Effector memory CD4-positive, alpha-beta T cell (primary cell): Measurements from ENCODE around the gene GNAQ.

Experiments
- DNase-seq, 3 donors: peaks; one replicate each; pipeline ENCODE4 v3.0.0-alpha.2; 2020
- H3K27ac ChIP-seq: 2 replicates; pipeline ENCODE4 v1.7.0; 2013; ENCODE audit warnings: mild to moderate bottlenecking, low read length, moderate library complexity; ENCODE audit not compliant: insufficient read depth, poor library complexity, severe bottlenecking
- H3K27me3 ChIP-seq: replicated peaks from 2 replicates; pipeline ENCODE4 v1.7.0; 2013; ENCODE audit warnings: mild to moderate bottlenecking, low read length; ENCODE audit not compliant: insufficient read depth, control insufficient read depth, poor library complexity, severe bottlenecking
- H3K36me3 ChIP-seq: 2 replicates; pipeline ENCODE4 v1.7.0; 2013; ENCODE audit warnings: mild to moderate bottlenecking, low read length, moderate library complexity; ENCODE audit not compliant: control insufficient read depth, insufficient read depth
- H3K4me1 ChIP-seq: 2 replicates; pipeline ENCODE4 v1.7.0; 2013; ENCODE audit warnings: low read length, mild to moderate bottlenecking; ENCODE audit not compliant: control insufficient read depth, insufficient read depth, poor library complexity, severe bottlenecking
- H3K4me3 ChIP-seq: 2 replicates; pipeline ENCODE4 v1.7.0; 2013; ENCODE audit warnings: low read length, low read depth, mild to moderate bottlenecking; ENCODE audit not compliant: insufficient read depth, poor library complexity, severe bottlenecking
- H3K9me3 ChIP-seq: 2 replicates; pipeline ENCODE4 v1.7.0; 2013; ENCODE audit warnings: mild to moderate bottlenecking, low read length, moderate library complexity; ENCODE audit not compliant: control insufficient read depth

GNAQ gene

DNA sequence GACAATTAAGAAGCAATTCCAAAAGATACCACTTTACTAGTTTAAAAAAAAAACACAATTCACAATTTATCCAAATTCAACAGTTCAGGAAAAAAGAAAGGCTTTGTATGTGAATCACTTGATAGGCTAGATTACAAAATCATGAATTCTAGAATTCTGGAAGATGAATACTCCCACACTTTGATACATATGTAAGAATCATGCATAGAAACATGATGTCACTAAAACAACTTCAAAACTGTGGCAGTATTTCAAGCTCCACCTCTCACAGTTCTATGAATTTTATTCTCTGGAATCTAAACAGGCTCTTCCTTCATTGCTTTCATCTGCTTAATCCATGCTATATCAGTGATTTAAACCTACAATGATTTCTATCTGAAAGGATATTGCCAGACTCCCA is 51.0 kb downstream of the GNAQ start:
- H3K4me1 ChIP-seq, result peaks cover 39% of the 10 kb centered on the region
- no peak overlapping the region for H3K4me3 ChIP-seq
- DNase-seq, result no peak
- no peaks in the 10 kb centered on the region for H3K9me3 ChIP-seq
- H3K27me3 ChIP-seq, result no peaks in the 10 kb centered on the region
- H3K27ac ChIP-seq, result no peak overlapping the region
- H3K36me3 ChIP-seq, result no peaks in the 10 kb centered on the region

DNA sequence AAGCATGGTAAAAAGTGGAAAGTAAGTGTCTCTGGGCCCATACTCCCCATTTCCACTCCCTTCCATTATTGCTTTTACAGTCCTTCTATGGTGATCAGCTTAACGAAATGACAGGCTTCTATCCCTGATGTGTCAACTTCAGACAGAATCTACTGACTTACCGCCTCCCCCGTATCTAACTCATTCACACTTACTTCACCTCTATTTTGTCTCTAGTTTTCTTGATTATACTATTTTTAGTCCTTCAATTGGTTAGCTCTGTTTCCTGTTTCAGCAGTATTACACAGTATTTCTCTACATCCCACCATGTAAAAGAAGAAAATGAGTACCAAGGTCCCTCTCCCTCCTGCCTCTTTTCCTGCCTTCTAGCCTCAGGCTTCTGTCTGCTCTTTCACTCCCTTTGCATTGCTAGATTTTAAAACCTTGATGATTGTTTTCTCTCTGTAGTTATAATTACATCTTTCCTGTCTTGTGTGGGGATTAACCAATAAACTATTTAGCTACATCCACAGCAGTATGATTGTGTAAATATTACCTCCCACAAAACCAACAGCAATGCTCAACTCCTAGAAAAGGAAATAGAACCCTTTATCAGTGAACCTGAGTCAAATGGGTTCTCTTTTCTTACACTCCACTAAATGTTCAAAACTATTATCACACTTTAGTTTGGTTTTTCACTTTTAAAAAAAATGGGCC is 53.4 kb downstream of the GNAQ start:
- H3K4me1 ChIP-seq, result peaks cover 35% of the 10 kb centered on the region
- no peak overlapping the region for H3K27ac ChIP-seq
- no peaks in the 10 kb centered on the region for H3K9me3 ChIP-seq
- DNase-seq, result no peak
- H3K4me3 ChIP-seq, result no peak overlapping the region
- H3K36me3 ChIP-seq, result no peaks in the 10 kb centered on the region
- no peaks in the 10 kb centered on the region for H3K27me3 ChIP-seq

DNA sequence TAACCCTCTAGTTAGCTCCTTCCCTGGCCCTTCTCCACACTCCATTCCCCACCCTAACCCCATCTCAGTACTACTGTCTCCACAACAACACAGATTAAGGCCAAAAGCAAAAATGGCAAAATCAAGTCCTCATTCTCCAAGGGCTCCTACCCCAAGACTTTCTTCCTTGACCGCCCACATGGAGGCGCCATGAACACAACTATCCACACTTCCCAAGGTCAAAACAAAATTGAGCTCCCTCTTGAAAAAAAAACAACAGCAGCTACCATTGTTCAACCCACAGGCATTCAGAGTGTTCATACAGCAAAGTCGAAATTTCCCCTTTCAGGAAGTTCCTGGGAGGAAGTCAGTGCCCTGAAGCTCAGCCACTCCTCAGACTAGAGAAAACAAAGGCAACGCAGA is 54.4 kb downstream of the GNAQ start:
- Histone ChIP-seq H3K9me3 (no peaks in the 10 kb centered on the region), H3K4me3 (no peak overlapping the region), H3K4me1 (peaks cover 26% of the 10 kb centered on the region), H3K27ac (no peak overlapping the region), H3K36me3 (no peaks in the 10 kb centered on the region), H3K27me3 (no peaks in the 10 kb centered on the region)
- DNase-seq, result peak in 2 of 3 donors; percentile 15 to 19

GRCh38 chr9:77975806-77976205 is 55.8 kb downstream of the GNAQ start:
- no peaks in the 10 kb centered on the region for H3K9me3 ChIP-seq
- H3K36me3 ChIP-seq, result no peaks in the 10 kb centered on the region
- H3K27me3 ChIP-seq, result no peaks in the 10 kb centered on the region
- H3K4me3 ChIP-seq, result no peak overlapping the region
- H3K4me1 ChIP-seq, result peaks cover 12% of the 10 kb centered on the region
- DNase-seq, result no peak
- no peak overlapping the region for H3K27ac ChIP-seq

DNA sequence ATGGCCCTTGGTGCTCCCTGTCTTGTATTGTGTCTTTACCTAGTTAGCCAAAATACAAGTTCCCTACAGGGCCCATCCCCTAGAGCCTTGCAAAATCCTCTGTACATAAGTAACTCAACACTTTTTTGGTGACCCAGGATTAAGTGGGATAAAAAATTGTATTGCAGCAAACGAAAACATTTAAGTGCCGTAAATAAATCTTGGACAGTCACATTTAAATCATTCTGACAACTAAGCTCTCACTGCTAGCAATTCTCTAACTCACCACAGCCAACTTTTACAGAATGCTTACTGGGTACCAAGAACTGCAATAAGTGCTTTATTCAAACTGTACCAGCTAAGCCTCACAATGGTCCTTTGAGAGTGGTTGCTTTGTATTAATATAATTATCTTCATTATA is 56.6 kb downstream of the GNAQ start:
- no peak for DNase-seq
- no peak overlapping the region for H3K4me3 ChIP-seq
- H3K9me3 ChIP-seq, result no peaks in the 10 kb centered on the region
- peaks cover 10% of the 10 kb centered on the region for H3K4me1 ChIP-seq
- no peaks in the 10 kb centered on the region for H3K36me3 ChIP-seq
- H3K27me3 ChIP-seq, result no peaks in the 10 kb centered on the region
- H3K27ac ChIP-seq, result no peak overlapping the region

DNA sequence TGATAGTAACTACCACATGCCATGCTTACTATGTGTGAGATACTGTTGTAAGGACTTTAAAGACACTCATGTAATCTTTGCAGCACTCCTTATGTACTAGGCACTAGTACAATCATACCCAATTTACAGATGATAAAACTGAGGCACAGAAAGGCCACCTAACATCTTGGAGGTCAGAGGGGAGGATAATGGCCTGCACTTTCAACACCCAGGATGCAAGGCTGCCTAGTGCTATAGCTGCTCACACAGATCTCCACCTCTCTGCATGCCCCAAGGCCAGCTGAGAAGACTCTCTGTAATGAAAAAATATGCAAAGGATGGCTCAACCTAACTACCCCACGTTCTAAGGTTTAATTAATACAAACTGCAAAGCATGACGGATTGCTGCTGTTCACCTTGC is 57.2 kb downstream of the GNAQ start:
- Histone ChIP-seq H3K4me1 (peaks cover 13% of the 10 kb centered on the region), H3K27ac (no peak overlapping the region)
- no peak for DNase-seq

DNA sequence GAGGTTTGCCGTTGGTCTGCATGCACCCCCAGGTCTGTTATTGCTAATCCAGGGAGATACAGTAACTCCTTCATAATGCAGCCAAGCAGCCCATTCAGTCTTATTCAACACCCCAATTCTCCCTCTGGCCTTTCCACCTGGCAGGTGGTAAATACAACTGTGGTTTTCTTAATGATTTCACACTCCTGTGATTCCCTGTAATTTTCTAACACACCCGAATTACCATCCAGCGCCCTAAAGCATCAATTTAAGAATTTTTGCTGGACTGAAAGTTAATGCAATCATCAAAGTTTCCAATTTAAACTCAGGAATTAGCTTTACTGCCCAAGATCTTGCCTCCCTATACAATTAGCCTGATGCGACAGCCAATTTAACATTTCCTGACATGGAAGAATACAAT is 62.5 kb downstream of the GNAQ start:
- no peak for DNase-seq
- Histone ChIP-seq H3K36me3 (no peaks in the 10 kb centered on the region), H3K27me3 (no peaks in the 10 kb centered on the region), H3K9me3 (no peaks in the 10 kb centered on the region), H3K4me3 (no peak overlapping the region), H3K27ac (no peak overlapping the region), H3K4me1 (peaks cover 3% of the 10 kb centered on the region)

More for the DNA sequence above, 57.2 kb downstream of the GNAQ start:
- H3K36me3 ChIP-seq, result no peaks in the 10 kb centered on the region
- H3K9me3 ChIP-seq, result no peaks in the 10 kb centered on the region
- no peaks in the 10 kb centered on the region for H3K27me3 ChIP-seq
- no peak overlapping the region for H3K4me3 ChIP-seq

GRCh38 chr9:77968506-77968905 is 63.1 kb downstream of the GNAQ start:
- H3K4me3 ChIP-seq, result no peak overlapping the region
- no peak overlapping the region for H3K27ac ChIP-seq
- H3K27me3 ChIP-seq, result no peaks in the 10 kb centered on the region
- H3K4me1 ChIP-seq, result peaks cover 3% of the 10 kb centered on the region
- no peak for DNase-seq
- H3K36me3 ChIP-seq, result no peaks in the 10 kb centered on the region
- H3K9me3 ChIP-seq, result no peaks in the 10 kb centered on the region

DNA sequence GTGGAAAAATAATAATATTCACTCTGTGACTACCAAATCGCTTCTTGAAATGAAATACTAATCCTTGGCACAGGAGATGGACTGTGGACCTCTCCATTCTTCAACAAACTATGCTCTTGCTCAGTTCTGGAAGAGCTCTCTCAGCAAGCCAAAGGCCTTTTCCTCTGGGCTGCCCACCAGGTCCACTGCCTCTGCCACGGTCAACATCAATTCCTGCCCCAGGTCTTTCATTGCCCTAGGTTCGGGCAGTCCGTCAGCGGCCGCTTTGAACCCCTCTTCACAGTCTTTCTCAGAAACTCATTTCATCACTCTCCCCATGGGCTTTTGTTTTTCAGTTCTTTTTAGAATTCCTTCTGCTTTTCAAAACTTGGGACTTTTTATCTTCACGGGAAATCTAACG is 64.9 kb downstream of the GNAQ start:
- Histone ChIP-seq H3K4me3 (no peak overlapping the region), H3K27me3 (no peaks in the 10 kb centered on the region), H3K4me1 (peaks cover 6% of the 10 kb centered on the region), H3K27ac (no peak overlapping the region), H3K9me3 (no peaks in the 10 kb centered on the region), H3K36me3 (no peaks in the 10 kb centered on the region)
- no peak for DNase-seq

GRCh38 chr9:77965445-77966123 is 66.0 kb downstream of the GNAQ start:
- Histone ChIP-seq H3K27me3 (no peaks in the 10 kb centered on the region), H3K9me3 (no peaks in the 10 kb centered on the region), H3K36me3 (no peaks in the 10 kb centered on the region), H3K4me3 (no peak overlapping the region), H3K4me1 (peaks cover 8% of the 10 kb centered on the region), H3K27ac (no peak overlapping the region)
- DNase-seq, result no peak
